Measurements from ENCODE around the gene MYO18A. TPM values are rescaled to one million over a fixed set of nuclear protein-coding genes. Genes with fewer than 3 reads are reported as not detected.

The MYO18A gene
- total RNA-seq, 1 donor from 2014 or later: 30.0 TPM

GRCh38 chr17:29212681-29213121 lies 32.5 kb upstream of the MYO18A start:
- H3K9me3 Mint-ChIP-seq (ENCODE audit: low read depth): no peaks in the 10 kb centered on the region
- H3K4me3 Mint-ChIP-seq (ENCODE audit: unreplicated experiment): no peak overlapping the region
- DNase-seq (ENCODE audit: low spot score): no peak
- no peak overlapping the region for H3K27ac Mint-ChIP-seq (ENCODE audit: unreplicated experiment)
- peaks cover 3% of the 10 kb centered on the region for H3K27me3 Mint-ChIP-seq (ENCODE audit: low read depth)
- no peaks in the 10 kb centered on the region for H3K4me1 Mint-ChIP-seq (ENCODE audit: low read depth)
- H3K36me3 Mint-ChIP-seq (ENCODE audit: low read depth): no peaks in the 10 kb centered on the region
- no peak for TF ChIP-seq CTCF (IDR thresholded peaks at IDR 0.05)

- Mint-ChIP-seq H3K36me3 (ENCODE audit: low read depth) (no peaks in the 10 kb centered on the region), H3K4me1 (ENCODE audit: low read depth) (no peaks in the 10 kb centered on the region), H3K27me3 (ENCODE audit: low read depth) (peaks cover under 1% of the 10 kb centered on the region), H3K4me3 (ENCODE audit: unreplicated experiment) (no peak overlapping the region), H3K27ac (ENCODE audit: unreplicated experiment) (no peak overlapping the region), H3K9me3 (ENCODE audit: low read depth) (no peaks in the 10 kb centered on the region)
- no peak for DNase-seq (ENCODE audit: low spot score)
- no peak for TF ChIP-seq CTCF (IDR thresholded peaks at IDR 0.05)
Measured at GRCh38 chr17:29212094-29212631, 32.0 kb upstream of the MYO18A start.

- Mint-ChIP-seq H3K4me3 (ENCODE audit: unreplicated experiment) (no peak overlapping the region), H3K27me3 (ENCODE audit: low read depth) (no peaks in the 10 kb centered on the region), H3K9me3 (ENCODE audit: low read depth) (no peaks in the 10 kb centered on the region), H3K36me3 (ENCODE audit: low read depth) (no peaks in the 10 kb centered on the region), H3K27ac (ENCODE audit: unreplicated experiment) (no peak overlapping the region), H3K4me1 (ENCODE audit: low read depth) (no peaks in the 10 kb centered on the region)
- TF ChIP-seq CTCF (IDR thresholded peaks at IDR 0.05): no peak
- DNase-seq (ENCODE audit: low spot score): no peak
Measured at GRCh38 chr17:29210879-29211278, 30.7 kb upstream of the MYO18A start.

- peaks cover 1% of the 10 kb centered on the region for H3K36me3 Mint-ChIP-seq (ENCODE audit: low read depth)
- DNase-seq (ENCODE audit: low spot score): no peak
- no peak overlapping the region for H3K27ac Mint-ChIP-seq (ENCODE audit: unreplicated experiment)
- no peaks in the 10 kb centered on the region for H3K9me3 Mint-ChIP-seq (ENCODE audit: low read depth)
- peaks cover 5% of the 10 kb centered on the region for H3K27me3 Mint-ChIP-seq (ENCODE audit: low read depth)
- TF ChIP-seq CTCF (IDR thresholded peaks at IDR 0.05): no peak
- H3K4me1 Mint-ChIP-seq (ENCODE audit: low read depth): no peaks in the 10 kb centered on the region
- H3K4me3 Mint-ChIP-seq (ENCODE audit: unreplicated experiment): no peak overlapping the region
Measured at GRCh38 chr17:29209073-29209472, 28.9 kb upstream of the MYO18A start.

- H3K27ac Mint-ChIP-seq (ENCODE audit: unreplicated experiment): no peak overlapping the region
- DNase-seq (ENCODE audit: low spot score): no peak
- TF ChIP-seq CTCF (IDR thresholded peaks at IDR 0.05): no peak
- H3K4me1 Mint-ChIP-seq (ENCODE audit: low read depth): no peaks in the 10 kb centered on the region
- H3K9me3 Mint-ChIP-seq (ENCODE audit: low read depth): no peaks in the 10 kb centered on the region
- no peak overlapping the region for H3K4me3 Mint-ChIP-seq (ENCODE audit: unreplicated experiment)
- peaks cover 1% of the 10 kb centered on the region for H3K36me3 Mint-ChIP-seq (ENCODE audit: low read depth)
- peaks cover 6% of the 10 kb centered on the region for H3K27me3 Mint-ChIP-seq (ENCODE audit: low read depth)
Measured at GRCh38 chr17:29207975-29208374, 27.8 kb upstream of the MYO18A start.

All from chondrocyte (in vitro differentiated cells).